B cell (primary cell): ENCODE data around the gene PDE11A.

Source experiments
- EZH2 ChIP-seq: IDR thresholded peaks from 2 replicates; pipeline ENCODE4 v1.6.1; 2012; ENCODE audit warnings: borderline replicate concordance, low read depth, mild to moderate bottlenecking, moderate library complexity, low read length; ENCODE audit not compliant: insufficient read depth, poor library complexity, severe bottlenecking
- TF ChIP-seq, protein P1 (sequence below): fragments of 200-600 bp; IDR thresholded peaks from one replicate; pipeline ENCODE4 v1.8.0; 2022; ENCODE audit warnings: antibody characterized with exemption, mild to moderate bottlenecking

DNA sequence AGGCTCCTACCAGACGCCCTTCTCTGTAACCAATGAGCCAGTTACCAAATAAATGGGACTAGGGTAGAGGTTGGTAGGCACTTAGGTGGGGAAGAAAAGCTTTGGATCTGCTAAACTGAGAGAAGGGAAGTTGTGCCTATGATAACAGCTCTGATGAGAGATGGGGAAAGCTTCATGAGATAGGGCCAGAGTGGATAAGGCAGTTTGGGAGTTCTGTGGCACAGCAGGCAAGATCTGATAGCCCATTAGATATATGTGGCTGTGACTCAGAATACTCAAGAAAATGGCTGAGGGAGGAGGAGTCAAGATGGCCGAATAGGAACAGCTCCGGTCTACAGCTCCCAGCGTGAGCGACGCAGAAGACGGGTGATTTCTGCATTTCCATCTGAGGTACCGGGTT is 99.8 kb downstream of the PDE11A start:
- TF ChIP-seq, protein P1, sequence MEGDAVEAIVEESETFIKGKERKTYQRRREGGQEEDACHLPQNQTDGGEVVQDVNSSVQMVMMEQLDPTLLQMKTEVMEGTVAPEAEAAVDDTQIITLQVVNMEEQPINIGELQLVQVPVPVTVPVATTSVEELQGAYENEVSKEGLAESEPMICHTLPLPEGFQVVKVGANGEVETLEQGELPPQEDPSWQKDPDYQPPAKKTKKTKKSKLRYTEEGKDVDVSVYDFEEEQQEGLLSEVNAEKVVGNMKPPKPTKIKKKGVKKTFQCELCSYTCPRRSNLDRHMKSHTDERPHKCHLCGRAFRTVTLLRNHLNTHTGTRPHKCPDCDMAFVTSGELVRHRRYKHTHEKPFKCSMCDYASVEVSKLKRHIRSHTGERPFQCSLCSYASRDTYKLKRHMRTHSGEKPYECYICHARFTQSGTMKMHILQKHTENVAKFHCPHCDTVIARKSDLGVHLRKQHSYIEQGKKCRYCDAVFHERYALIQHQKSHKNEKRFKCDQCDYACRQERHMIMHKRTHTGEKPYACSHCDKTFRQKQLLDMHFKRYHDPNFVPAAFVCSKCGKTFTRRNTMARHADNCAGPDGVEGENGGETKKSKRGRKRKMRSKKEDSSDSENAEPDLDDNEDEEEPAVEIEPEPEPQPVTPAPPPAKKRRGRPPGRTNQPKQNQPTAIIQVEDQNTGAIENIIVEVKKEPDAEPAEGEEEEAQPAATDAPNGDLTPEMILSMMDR: no peak
- no peak for TF ChIP-seq EZH2
